Endothelial cell of hepatic sinusoid (primary cell): ENCODE measurements around the gene KRTAP1-1.
"Not testable (repeated sequence)": the region's sequence is repeated elsewhere in the genome, so short reads cannot be mapped to it uniquely, and the experiment has no call there.

Source experiments
- in situ Hi-C: cut with HindIII; loops from 2 replicates; pipeline ENCODE4 v1.10.0; 2017; ENCODE audit warnings: low sequenced_read_pairs

The KRTAP1-1 gene, protein sequence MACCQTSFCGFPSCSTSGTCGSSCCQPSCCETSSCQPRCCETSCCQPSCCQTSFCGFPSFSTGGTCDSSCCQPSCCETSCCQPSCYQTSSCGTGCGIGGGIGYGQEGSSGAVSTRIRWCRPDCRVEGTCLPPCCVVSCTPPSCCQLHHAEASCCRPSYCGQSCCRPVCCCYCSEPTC

GRCh38 chr17:41040783-41041571 is at the start of gene KRTAP1-1:
Gene KRTAP1-1 (minus strand): TSS chr17:41041450. CDS start chr17:41041397, 53 bp downstream.
- in situ Hi-C loops: not testable (repeated sequence)

DNA sequence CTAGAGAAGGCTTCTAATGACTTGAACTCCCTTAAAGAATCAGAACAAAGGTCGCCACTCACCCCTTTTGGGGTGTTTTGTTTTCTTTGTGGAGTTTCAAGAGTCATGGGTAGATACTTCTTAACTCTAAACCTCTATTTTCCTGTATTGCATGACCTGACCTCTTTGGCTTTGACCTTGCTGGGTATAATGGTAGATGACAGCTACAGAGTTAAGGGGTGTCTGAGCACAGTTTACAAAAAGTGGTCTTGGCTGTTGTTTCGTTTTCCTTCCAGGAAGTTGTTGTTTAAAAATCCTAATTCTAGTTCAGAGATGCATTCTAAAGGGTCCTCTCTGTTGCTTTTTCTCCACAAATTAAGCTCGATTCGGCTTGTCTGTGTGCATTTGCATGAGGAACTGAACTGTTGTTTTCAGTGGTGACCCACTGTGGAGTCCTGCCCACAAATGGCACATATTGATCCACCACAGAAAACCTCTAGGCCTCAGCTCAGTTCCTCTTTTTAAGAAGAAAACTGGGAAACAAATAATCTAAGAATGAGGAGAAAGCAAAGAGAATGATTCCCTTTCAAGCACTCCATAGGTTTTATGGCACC is 47.6 kb upstream of the KRTAP1-1 start:
- in situ Hi-C loops: not testable (repeated sequence)

DNA sequence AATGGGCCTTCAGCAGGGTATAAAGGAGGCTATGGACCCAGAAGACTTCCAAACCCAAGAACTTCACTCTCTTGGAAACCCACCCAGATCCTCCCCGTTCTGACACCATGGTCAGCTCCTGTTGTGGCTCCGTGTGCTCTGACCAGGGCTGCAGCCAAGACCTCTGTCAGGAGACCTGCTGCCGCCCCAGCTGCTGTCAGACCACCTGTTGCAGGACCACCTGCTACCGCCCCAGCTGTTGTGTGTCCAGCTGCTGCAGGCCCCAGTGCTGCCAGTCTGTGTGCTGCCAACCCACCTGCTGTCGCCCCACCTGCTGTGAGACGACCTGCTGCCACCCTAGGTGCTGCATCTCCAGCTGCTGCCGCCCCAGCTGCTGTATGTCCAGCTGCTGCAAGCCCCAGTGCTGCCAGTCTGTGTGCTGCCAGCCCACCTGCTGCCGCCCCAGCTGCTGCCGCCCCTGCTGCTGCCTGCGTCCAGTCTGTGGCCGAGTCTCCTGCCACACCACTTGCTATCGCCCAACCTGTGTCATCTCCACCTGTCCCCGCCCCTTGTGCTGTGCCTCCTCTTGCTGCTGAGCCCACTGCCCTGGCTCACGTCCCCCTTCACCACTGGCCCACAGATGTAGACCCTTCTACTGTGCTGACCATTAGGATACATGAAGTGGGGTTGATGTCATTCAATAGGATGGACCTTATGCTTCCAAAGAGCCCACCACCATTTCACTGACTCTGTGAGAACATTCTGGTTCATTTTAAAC is 43.0 kb upstream of the KRTAP1-1 start, which contains the start of gene KRTAP4-7:
TSS of gene KRTAP4-7 (plus strand) at position 51 of the 757 bp plus-strand sequence. CDS start at position 108, 57 bp downstream.
- in situ Hi-C loops: not testable (repeated sequence)

DNA sequence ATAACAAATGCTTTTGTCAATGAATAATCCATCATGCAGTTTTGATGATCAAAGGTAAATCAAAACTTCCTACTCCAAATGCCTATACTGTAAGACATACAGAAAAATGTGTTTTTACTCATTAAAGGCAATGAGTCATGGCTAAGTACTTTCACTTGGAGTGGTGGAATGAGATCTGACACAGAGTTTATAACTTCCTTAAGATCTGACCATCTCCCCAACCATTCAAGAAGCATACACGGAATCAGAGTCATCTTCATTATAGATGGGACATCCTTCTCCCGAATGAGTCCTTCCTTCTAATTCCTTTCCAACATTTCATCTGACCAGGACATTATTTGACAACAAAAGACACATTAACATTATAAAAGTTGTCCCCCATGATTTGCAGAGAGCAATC is 42.2 kb upstream of the KRTAP1-1 start:
- in situ Hi-C loops: not testable (repeated sequence)

- in situ Hi-C loops: no loop called here
These were observed 41.4 kb upstream of the KRTAP1-1 start for GRCh38 chr17:41082626-41083025.

DNA sequence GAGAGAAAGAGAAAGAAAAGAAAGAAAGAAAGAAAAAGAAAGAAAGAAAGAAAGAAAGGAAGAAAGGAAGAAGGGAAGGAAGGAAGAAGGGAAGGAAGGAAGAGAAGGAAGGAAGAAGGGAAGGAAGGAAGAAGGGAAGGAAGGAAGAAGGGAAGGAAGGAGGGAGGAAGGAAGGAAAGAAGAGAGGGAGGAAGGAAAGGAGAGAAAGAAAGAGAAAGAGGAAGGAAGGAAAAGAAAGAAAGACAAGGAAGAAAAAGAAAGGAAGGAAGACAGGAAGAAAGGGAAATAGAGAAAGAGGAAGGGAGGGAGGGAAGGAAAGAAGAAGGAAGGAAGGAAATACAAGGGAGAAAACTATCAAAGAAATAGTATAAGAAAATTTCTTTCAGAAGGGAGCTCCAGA is 35.5 kb upstream of the KRTAP1-1 start:
- in situ Hi-C loops: no loop called here

DNA sequence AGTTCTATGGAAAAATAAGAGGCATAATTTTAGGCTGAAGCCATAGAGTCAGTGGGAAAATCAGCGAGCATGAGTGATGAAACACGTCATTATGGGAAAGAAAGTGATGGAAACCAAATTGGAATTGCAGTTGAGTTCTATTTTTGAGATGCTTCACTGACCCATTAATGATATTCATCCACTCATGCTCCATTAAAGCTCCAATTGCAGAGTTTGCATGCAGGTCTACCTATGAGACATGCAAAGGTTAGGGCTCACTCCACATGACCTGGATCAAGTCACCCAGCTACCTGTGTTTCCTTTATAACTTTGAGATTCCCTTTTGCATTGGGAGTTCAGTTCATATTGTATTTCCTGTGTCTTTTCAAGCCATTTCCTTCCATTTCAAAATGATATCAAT is 32.4 kb upstream of the KRTAP1-1 start:
- in situ Hi-C loops: no loop called here

GRCh38 chr17:41071606-41072360 is 30.5 kb upstream of the KRTAP1-1 start:
- in situ Hi-C loops: no loop called here

- in situ Hi-C loops: no loop called here
These were observed 27.8 kb upstream of the KRTAP1-1 start for GRCh38 chr17:41069031-41069430.

- in situ Hi-C loops: no loop called here
These were observed 26.0 kb upstream of the KRTAP1-1 start for GRCh38 chr17:41067281-41067680.

GRCh38 chr17:41065829-41066624 is 24.8 kb upstream of the KRTAP1-1 start, which contains the start of gene KRTAP2-4:
Gene KRTAP2-4 (minus strand): TSS chr17:41065879. CDS start chr17:41065845, 34 bp downstream.
- in situ Hi-C loops: no loop called here

- in situ Hi-C loops: not testable (repeated sequence)
These were observed 23.9 kb upstream of the KRTAP1-1 start for GRCh38 chr17:41065016-41065689.

DNA sequence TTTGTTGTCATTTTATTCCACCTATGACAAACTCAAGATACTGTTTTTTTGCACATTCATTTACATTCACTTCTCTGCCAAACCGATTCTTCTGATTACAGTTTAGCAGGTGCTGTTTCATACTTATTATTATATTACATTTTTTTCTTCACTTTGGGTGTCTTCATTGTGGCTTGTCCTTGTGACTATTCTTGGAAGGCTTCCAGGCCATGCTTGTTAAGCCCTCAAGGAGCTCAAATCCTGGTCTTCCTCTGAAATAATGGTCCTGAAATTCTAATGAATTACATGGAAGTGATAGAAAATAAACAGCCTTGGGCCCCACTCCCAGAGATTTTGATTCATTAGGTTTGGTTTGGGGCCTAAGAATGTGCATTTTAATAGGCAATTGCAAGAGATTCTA is 23.1 kb upstream of the KRTAP1-1 start:
- in situ Hi-C loops: no loop called here

- in situ Hi-C loops: no loop called here
These were observed 22.2 kb upstream of the KRTAP1-1 start for GRCh38 chr17:41063449-41063848.

- in situ Hi-C loops: no loop called here
These were observed 20.7 kb upstream of the KRTAP1-1 start for GRCh38 chr17:41061964-41062363.

GRCh38 chr17:41060052-41060604 is 18.9 kb upstream of the KRTAP1-1 start, which contains the start of gene KRTAP2-3:
Gene KRTAP2-3 (minus strand): TSS chr17:41060114. CDS start chr17:41060050, 64 bp downstream.
- in situ Hi-C loops: no loop called here

DNA sequence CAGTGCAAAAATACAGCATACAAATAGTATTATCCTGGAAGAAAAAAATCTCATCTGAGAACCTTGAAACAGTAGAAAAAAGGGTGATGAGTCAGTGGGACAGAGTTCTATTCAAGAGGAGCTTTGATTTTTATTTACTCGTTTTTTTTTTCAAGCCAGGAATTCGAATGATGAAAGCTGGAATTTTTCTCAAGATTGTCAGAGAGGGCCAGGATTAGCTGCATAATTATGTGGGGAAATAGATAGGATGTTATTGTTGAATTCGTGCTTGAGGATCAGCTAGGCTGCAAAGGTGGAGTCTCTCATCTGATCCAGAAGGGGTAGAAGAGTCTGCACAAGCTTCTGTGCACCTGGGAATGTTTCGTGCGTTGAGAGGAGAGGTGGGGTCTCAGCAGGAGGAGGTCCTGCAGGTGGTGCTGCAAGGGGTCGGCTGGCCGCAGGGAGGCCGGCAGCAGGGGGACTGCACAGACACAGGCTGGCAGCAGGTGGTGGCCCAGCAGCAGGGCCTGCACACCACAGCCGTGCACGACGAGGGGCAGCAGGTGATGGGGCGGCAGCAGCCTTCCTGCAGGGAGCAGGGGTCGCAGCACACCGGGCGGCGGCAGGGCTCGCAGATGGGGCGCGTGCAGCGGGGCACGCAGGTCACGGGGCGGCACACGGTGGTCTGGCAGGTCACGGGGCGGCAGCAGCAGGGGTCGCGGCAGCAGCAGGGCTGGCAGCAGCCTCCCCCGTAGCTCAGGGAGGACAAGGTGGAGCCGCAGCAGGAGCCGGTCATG is 18.2 kb upstream of the KRTAP1-1 start:
- in situ Hi-C loops: not testable (repeated sequence)

- in situ Hi-C loops: no loop called here
These were observed 17.5 kb upstream of the KRTAP1-1 start for GRCh38 chr17:41058741-41059140.
